ENCODE measurements around the gene HSPG2. TPM values are rescaled to one million over a fixed set of nuclear protein-coding genes. Genes with fewer than 3 reads are reported as not detected.

Gene HSPG2
- total RNA-seq, 2 experiments from 2014 or later: 1.7 to 2.3 TPM

DNA sequence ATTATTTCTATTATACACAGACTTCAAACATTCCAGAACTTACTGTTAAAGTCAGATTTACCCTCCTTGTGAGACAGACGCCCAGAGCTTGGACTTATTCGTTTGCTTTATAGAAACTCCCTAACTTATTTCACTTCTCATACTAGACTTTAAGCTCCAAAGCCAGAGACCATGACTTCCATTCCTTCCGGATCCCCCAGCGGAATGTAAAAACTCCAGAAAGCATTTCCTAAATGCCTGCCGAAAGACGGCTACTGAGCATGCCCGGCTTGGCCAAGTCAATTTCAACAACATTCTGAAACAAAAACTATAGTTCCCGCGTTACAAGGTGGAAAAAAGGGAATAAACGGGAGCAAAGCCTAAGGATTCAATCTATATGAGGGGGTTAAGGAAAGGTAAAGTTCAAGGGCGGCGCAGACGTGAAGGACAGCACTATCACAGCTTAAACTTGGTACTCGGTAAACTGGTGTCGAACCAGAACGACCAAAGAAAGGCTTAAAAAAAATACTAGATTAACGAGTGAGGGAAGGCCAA lies 155.2 kb downstream of the HSPG2 start:
- ChIA-PET CTCF (interaction anchor here (0.6 to 2.1 kb wide), 3 partner anchors 60 to 242 kb away, joined by 3 to 9 read pairs (median 3); no protein-coding TSS in a partner anchor), POLR2A (interaction anchor here (0.8 to 3.1 kb wide), 4 partner anchors 8 to 907 kb away, joined by 3 to 13 read pairs (median 4); no protein-coding TSS in a partner anchor)

GRCh38 chr1:21779613-21780521 lies 157.2 kb downstream of the HSPG2 start:
- CTCF ChIA-PET: no interaction called here
- POLR2A ChIA-PET: no interaction called here

DNA sequence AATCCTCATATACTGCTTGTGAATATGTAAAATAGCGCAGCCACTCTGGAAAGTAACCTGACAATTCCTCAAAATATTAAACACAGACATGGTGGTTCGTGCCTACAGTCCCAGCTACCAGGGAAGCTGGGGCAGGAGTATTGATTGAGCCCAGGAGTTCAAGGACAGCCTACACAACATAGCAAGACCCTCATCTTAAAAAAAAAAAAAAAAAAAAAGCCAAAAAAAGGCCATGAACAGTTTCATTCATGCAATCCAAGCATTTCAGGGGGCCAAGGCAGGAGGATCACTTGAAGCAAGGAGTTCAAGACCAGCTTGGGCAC lies 158.7 kb downstream of the HSPG2 start:
- ChIA-PET POLR2A (no interaction called here), CTCF (interaction anchor here (0.6 kb wide), 1 partner anchor 1675 kb away, joined by 3 read pairs; no protein-coding TSS in a partner anchor)

DNA sequence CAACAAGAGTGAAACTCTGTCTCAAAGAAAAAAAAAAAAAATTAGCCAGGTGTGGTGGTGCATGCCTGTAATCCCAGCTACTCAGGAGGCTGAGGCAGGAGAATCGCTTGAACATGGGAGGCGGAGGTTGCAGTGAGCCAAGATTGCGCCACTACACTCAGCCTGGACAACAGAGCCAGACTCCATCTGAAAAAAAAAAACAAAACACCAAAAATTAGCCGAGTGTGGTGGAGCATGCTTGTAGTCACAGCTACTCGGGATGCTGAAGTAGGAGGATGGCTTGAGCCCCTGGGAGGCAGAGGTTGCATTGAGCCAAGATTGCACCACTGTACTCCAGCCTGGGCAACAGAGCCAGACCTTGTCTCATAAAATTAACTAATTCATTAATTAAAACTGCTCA lies 160.2 kb downstream of the HSPG2 start:
- POLR2A ChIA-PET: interaction anchor here (0.7 kb wide), 1 partner anchor 183 kb away, joined by 3 read pairs; no protein-coding TSS in a partner anchor
- CTCF ChIA-PET: interaction anchor here (0.7 to 1.0 kb wide), 2 partner anchors 118 to 968 kb away, joined by 3 read pairs; no protein-coding TSS in a partner anchor

- CTCF ChIA-PET: interaction anchor here (1.0 kb wide), 1 partner anchor 117 kb away, joined by 3 read pairs; no protein-coding TSS in a partner anchor
Observed at GRCh38 chr1:21775985-21776562, 161.0 kb downstream of the HSPG2 start.

DNA sequence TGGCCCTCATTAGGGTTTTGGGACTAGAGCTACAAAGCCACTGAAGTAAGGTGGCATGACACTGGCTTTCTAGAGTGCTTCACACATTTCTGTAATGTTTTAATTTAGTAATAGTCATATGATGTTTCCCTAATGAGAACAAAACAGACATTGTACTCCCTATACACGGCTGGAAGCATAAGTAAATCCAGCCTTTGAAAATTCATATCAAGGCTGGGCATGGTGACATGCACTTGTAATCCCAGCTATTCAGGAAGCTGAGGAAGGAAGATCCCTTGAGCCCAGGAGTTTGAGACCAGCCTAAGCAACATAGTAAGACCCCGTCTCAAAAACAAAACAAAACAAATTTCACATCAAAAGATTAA lies 161.6 kb downstream of the HSPG2 start:
- ChIA-PET POLR2A (no interaction called here), CTCF (no interaction called here)

More at GRCh38 chr1:21775985-21776562, 161.0 kb downstream of the HSPG2 start:
- POLR2A ChIA-PET: no interaction called here

GRCh38 chr1:21774835-21775549 lies 162.1 kb downstream of the HSPG2 start:
- CTCF ChIA-PET: no interaction called here
- POLR2A ChIA-PET: no interaction called here

DNA sequence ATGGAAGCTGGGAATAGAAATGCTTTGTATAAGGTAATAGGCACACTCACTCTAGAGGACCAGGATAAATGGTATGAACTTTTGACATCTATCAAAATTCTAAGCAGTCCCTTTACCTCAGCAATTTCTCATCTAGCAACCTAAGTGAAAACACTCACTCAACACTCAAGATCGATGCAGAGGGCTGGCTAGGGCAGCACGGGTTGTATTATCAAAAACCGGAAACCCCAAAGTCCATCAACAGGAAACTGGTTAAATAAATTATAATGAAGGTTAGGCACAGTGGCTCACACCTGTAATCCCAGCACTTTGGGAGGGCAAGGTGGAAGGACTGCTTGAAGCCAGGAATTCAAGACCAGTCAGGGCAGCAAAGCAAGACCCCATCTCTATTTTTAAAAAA lies 163.5 kb downstream of the HSPG2 start:
- ChIA-PET CTCF (no interaction called here), POLR2A (interaction anchor here (1.5 kb wide), 1 partner anchor 9 kb away, joined by 4 read pairs; no protein-coding TSS in a partner anchor)

Other genes starting within 250 kb of the HSPG2 start
- gene USP48, start 154.2 kb downstream of the HSPG2 start, total RNA-seq: 10 to 100 TPM; 58.8 to 61.1 TPM
- gene LDLRAD2, start 125.0 kb downstream of the HSPG2 start, total RNA-seq: not detected
- not detected for gene CELA3B, start 39.7 kb upstream of the HSPG2 start, total RNA-seq
- gene CELA3A, start 64.3 kb upstream of the HSPG2 start, total RNA-seq: not detected
- 100 to 1,000 TPM; 264 to 273 TPM for gene CDC42, start 115.4 kb upstream of the HSPG2 start, total RNA-seq
- not detected for gene WNT4, start 205.8 kb upstream of the HSPG2 start, total RNA-seq

Measured in activated CD8-positive, alpha-beta memory T cell treated with anti-CD3 and anti-CD28 coated beads for 36 hours (primary cell).